Prostate gland (tissue), 2 donors: Measurements from ENCODE around the gene TFRC.

Experiments
- POLR2A ChIP-seq: fragments of 450-650 bp; IDR thresholded peaks from one replicate; pipeline ENCODE4 v1.6.1; 2016; ENCODE audit warnings: antibody characterized with exemption, mild to moderate bottlenecking
- TF ChIP-seq, protein P1 (sequence below), 4 experiments: fragments of 200-600 bp in 2 of 4; fragments of 450-650 bp in 2 of 4; sonication (generic) in 2 of 4; IDR thresholded peaks; 1 replicate in 3 of 4; 2 replicates in 1 of 4; pipeline ENCODE4 v1.5.1; 2016 to 2019; ENCODE audit warnings: antibody characterized with exemption in 4 of 4, mild to moderate bottlenecking in 2 of 4, moderate library complexity in 2 of 4

DNA sequence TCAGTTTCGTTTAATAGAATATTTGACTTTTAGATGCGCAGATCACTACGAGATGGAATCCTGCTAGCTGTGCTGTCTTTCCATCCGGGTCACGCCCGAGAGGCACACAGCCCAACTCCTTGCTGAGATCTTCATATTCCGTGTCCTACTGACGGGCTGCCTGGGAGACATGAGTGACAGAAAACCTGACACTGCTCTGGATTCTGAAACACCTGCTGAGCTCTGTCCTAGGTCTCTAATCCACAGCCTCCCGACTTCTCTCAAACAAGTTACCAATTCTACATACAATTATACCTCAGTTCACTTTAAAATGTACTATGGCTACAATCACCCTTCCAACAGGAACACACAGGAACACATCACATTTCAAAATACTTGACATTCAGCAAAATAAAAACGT lies 27.2 kb downstream of the TFRC start:
- TF ChIP-seq, protein P1, sequence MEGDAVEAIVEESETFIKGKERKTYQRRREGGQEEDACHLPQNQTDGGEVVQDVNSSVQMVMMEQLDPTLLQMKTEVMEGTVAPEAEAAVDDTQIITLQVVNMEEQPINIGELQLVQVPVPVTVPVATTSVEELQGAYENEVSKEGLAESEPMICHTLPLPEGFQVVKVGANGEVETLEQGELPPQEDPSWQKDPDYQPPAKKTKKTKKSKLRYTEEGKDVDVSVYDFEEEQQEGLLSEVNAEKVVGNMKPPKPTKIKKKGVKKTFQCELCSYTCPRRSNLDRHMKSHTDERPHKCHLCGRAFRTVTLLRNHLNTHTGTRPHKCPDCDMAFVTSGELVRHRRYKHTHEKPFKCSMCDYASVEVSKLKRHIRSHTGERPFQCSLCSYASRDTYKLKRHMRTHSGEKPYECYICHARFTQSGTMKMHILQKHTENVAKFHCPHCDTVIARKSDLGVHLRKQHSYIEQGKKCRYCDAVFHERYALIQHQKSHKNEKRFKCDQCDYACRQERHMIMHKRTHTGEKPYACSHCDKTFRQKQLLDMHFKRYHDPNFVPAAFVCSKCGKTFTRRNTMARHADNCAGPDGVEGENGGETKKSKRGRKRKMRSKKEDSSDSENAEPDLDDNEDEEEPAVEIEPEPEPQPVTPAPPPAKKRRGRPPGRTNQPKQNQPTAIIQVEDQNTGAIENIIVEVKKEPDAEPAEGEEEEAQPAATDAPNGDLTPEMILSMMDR (IDR thresholded peaks at IDR 0.05) = no peak
- no peak for TF ChIP-seq POLR2A
